G401 (cell line): ENCODE results near the gene FAM184A. TPM values are rescaled to one million over a fixed set of nuclear protein-coding genes. Genes with fewer than 3 reads are reported as not detected.
A peak's percentile ranks its signal among the peaks of the same experiment; 100 is the strongest.
"Not testable (repeated sequence)": the region's sequence is repeated elsewhere in the genome, so short reads cannot be mapped to it uniquely, and the experiment has no call there.

Experiments used
- DNase-seq: peaks from one replicate; pipeline ENCODE4 v3.0.0-alpha.2; 2015; ENCODE audit warnings: low spot score
- in situ Hi-C: cut with HindIII; loops from 2 replicates; pipeline ENCODE4 v1.10.0; 2016; ENCODE audit warnings: low sequenced_read_pairs, mixed read lengths
- total RNA-seq: library from RNA; depleted of rRNA; stranded (reverse); fragments of >200 nt; shearing (Covaris generic); gene quantifications from 2 replicates; pipeline ENCODE4 v1.2.3, GENCODE V29; 2014; rRNA removed

The FAM184A gene, protein sequence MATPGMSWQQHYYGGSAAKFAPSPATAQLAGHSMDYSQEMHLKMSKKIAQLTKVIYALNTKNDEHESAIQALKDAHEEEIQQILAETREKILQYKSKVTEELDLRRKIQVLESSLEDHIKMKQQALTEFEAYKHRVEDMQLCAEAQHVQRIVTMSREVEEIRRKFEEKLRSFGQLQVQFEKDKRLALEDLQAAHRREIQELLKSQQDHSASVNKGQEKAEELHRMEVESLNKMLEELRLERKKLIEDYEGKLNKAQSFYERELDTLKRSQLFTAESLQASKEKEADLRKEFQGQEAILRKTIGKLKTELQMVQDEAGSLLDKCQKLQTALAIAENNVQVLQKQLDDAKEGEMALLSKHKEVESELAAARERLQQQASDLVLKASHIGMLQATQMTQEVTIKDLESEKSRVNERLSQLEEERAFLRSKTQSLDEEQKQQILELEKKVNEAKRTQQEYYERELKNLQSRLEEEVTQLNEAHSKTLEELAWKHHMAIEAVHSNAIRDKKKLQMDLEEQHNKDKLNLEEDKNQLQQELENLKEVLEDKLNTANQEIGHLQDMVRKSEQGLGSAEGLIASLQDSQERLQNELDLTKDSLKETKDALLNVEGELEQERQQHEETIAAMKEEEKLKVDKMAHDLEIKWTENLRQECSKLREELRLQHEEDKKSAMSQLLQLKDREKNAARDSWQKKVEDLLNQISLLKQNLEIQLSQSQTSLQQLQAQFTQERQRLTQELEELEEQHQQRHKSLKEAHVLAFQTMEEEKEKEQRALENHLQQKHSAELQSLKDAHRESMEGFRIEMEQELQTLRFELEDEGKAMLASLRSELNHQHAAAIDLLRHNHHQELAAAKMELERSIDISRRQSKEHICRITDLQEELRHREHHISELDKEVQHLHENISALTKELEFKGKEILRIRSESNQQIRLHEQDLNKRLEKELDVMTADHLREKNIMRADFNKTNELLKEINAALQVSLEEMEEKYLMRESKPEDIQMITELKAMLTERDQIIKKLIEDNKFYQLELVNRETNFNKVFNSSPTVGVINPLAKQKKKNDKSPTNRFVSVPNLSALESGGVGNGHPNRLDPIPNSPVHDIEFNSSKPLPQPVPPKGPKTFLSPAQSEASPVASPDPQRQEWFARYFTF
- total RNA-seq, result 0.07 TPM in 1 of 2 replicates, not detected in the other

DNA sequence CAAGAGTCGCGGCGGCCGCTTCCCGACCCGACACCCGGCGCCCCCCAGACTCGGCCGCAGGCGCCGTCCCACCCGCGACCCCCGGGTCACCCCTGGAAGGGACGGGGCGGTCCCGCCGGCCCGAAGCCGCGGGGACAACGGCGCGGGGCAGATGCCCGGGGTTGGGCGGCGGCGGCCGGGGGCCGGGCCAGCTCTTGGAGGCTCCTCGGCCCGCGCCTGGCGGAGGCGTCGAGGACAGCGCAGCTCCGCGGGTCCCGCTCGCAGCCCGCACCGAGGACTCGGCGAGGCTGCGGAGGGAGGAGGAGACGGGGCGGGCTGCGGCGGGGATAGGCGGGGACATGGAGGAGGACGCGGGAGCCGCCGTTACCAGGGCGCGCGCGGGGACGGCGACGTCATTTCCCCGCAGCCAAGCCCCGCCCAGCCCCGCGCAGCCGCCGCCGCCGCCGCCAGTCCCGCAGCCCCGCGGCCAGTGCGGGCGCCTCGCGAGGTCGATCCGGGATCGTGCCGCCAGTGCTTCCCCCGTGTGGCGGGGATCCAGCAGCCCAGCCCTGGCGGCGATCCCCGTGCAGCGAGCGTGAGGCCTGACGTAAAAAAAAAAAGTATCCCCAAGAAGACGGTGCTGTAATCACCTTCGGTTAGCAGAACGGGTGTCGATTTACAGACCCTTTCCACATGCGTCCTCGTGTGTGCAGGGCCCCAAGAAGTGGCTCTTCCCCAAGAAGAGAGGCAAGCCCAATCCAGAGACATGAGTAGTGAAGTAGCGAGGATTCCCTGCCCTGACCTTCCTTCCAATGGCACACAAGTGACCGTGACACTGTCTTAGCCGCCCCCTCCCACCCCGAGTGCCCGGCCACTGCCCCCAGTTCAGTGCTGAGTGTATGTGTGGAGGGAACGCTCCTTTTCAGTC is at the start of gene FAM184A:
FAM184A (minus strand) TSS at position 289 of the 907 bp plus-strand sequence. CDS start 365 bp downstream, outside the sequence.
- in situ Hi-C loops, result no loop called here
- DNase-seq, result peak; percentile 81

DNA sequence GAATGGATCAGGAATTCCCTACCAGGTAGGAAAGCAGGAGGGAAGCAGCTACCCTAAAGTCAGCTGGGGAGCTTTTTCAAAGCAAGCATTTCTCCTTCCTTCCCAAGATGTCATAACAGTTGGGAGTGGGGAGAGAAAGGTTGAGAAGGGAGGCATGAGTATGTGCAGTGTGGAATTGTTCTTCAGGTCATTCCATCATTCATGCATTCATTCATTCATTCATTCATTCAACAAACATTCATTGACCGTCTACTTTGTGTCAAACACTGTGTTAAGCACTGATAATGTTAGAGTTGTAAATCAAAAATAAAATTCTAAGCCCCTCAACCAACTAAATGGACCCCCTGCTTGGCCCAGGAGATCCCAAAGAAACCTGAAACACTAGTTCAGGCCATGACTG is 49.2 kb upstream of the FAM184A start:
- DNase-seq, result no peak
- in situ Hi-C loops, result no loop called here

DNA sequence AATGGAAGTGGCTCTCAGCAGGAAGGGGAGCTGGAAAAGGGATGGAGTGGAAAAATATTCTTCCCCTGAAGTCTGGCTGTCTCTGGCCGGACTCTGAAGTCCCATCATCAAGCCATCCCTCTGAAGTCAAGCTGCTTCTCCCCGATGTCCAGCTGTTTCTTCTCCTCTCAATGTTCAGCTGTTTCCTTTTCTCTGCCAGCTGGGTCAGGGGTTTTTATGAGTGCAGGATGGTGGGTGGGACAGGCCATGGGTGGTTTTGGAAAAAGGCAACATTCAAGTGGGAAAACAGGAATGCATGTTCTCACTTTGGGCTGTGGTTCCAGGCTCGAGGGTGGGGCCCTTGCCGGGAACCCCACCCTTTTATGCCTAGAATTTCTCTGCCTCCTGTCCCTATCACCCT is 48.4 kb upstream of the FAM184A start:
- in situ Hi-C loops, result no loop called here
- DNase-seq, result no peak

DNA sequence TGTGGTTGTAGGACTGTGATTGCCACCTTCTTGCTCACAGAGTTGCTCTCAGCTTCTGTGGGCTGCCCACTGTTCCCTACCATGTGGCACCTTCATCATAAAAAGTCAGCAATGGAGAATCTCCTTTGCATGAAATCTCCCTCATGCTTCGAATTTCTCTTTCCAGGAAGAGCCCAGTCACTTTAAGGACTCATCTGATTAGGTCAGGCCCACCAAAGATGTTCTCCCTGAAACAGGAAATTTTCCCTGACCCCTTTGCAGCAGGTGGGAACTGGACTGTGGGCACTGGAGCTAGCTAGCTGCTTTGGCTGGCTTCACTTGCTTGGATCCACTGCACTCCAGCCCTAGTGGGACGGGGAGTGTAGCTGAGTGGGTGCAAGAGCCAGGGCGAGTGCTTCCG is 47.7 kb upstream of the FAM184A start:
- in situ Hi-C loops, result no loop called here
- DNase-seq, result no peak

DNA sequence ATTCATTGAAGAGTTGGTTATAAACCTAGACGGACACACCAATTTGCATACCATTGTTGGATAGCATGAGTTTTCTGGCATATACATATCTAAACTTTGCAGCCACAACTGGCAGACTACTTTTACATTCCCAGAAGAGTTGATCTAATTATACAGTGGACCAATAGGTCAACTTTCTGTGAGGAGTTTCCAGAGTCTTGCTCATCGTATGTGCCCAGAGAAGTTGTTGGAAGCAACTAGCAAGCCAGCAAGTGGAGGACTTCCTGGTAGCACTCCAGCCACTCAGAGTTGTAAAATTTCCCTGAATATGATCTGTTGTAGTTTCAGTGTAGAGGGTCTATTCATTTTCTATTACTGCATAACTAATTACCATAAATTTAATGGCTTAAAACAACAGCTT is 47.1 kb upstream of the FAM184A start:
- DNase-seq, result no peak
- in situ Hi-C loops, result no loop called here

DNA sequence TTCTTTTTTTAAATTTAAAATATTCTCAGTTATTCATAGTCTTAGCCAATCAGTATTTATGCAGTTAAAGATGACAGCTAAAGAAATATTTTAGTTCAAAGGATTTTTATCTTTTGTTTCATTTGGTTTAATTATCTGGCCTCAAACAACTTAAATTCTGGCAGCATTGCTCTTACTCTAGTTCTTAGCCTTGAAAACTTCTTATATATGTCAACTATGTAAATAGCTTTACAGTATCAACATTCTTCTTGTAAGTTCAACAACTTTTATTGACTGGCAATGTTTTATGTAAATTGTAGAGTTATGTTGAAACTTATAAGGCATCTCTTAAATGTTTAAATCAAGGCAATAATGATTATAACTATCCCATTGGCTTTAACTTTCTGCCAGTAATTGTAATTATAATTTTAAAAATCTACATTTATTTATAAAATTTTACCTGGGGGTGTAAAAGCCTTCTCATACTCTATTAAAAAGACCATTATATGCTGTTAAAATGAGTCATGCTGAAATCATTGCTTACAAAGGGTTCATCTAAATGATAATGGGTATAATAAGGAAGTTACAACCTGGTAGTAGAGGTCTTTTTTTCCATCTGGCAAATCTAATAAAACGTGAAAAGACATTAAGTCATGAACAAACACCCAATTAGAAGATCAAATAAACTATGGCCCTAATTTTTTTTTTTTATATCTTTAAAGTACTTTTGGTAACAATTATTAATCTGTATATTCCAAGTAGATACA is 45.8 kb upstream of the FAM184A start:
- DNase-seq, result no peak
- in situ Hi-C loops, result no loop called here

DNA sequence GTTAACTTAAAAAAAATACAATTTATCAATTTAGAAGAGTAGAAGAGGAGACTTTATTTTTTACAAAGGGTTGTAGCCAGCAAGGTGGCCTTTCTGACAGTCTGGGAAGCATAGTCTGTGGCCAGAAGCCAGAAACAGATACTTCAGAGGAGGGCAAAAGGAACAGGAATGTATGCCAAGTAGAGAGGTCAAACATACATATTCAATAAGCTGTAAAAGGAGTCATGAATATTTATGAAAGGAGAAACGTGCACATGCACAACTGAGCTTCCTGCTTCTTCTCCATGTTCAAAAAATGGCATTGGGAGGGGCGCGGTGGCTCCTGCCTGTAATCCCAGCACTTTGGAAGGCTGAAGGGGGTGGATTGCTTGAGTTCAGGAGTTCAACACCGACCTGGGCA is 43.9 kb upstream of the FAM184A start:
- in situ Hi-C loops, result no loop called here
- no peak for DNase-seq

DNA sequence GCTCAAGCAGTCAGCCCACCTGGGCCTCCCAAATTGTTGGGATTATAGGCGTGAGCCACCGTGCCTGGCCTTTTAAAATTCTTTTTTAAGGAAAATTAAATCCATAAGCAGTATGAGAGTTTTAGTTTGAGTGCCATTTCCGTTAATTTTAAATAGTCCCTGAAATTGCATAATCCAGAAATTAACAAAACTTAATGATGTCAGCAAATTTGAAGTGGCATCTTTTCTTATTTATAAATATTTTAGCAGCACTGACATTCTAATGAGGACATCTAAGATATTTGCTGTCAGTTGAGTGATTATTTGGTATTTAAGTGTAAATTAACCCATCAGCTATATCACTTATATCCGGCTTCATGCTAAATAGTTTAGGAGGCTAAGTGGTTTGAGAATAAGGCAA is 42.9 kb upstream of the FAM184A start:
- no peak for DNase-seq
- in situ Hi-C loops, result no loop called here

DNA sequence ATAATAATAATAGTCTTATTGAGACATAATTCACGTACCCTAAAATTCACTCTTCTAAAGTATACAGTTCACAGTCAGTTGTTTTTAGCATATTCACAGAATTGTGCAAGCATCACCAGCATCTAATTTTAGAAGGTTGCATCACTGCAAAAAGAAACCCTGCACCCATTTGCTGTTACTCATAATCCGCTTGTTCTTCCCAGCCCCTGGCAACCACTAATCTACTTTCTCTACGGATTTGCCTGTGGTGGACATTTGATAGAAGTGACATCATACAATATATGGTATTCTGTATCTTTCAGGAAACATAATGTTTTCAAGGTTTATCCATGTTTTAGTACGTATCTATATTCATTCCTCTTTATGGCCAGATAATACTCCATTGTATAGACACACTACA is 41.5 kb upstream of the FAM184A start:
- DNase-seq, result no peak
- in situ Hi-C loops, result no loop called here

DNA sequence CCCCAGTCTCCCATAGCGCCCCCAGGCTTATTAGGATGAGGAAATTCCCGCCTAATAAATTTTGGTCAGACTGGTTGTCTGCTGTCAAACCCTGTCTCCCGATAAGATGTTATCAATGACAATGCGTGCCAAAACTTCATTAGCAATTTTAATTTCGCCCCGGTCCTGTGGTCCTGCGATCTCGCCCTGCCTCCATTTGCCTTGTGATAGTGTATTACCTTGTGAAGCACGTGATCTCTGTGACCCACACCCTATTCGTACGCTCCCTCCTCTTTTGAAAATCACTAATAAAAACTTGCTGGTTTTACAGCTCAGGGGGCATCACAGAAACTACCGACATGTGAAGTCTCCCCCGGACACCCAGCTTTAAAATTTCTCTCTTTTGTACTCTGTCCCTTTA is 40.6 kb upstream of the FAM184A start:
- in situ Hi-C loops, DNase-seq: not testable (repeated sequence)

DNA sequence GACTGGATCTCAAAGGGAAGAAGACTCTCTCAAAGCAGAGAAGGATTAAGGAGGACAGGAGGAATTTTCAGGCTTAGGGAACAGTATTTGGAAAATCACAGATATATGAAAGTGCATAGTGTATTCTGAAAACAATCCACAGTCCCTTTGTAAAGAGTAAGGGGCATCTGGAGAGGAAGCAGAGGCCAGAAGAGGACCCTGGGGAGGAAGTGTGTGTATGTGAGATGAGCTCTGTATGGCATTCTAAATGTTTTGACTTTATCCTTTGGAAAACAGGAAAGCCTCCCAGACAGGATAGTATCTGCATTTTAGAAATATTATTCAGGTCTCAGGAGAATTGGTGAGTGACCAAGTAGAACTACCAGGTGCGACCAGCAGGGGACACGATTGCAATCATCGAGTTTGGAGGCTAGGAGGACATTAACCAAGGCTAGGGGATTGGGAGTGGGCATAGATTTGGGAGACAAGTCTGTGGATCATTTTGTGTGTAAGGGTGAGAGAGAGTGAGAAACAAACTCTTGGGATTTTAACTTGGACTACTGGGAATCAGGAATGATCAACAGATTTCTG is 38.3 kb upstream of the FAM184A start:
- in situ Hi-C loops, result no loop called here
- no peak for DNase-seq

DNA sequence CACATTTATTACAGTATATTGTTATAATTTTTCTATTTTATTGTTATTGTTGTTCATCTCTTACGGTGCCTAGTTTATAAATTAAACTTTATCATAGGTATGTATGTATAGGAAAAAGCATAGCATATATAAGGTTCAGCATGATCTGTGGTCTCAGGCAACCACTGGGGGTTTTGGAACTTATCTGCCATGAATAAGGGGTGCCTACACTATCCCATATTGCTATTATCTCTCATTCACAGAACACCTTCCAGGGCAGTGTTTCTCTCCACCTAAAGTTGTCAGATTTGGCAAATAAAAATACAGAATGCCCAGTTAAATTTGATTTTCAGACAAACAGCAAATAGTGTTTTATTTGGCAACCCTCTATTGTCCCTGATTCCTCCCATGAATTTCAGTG is 35.5 kb upstream of the FAM184A start:
- in situ Hi-C loops, result no loop called here
- DNase-seq, result no peak

DNA sequence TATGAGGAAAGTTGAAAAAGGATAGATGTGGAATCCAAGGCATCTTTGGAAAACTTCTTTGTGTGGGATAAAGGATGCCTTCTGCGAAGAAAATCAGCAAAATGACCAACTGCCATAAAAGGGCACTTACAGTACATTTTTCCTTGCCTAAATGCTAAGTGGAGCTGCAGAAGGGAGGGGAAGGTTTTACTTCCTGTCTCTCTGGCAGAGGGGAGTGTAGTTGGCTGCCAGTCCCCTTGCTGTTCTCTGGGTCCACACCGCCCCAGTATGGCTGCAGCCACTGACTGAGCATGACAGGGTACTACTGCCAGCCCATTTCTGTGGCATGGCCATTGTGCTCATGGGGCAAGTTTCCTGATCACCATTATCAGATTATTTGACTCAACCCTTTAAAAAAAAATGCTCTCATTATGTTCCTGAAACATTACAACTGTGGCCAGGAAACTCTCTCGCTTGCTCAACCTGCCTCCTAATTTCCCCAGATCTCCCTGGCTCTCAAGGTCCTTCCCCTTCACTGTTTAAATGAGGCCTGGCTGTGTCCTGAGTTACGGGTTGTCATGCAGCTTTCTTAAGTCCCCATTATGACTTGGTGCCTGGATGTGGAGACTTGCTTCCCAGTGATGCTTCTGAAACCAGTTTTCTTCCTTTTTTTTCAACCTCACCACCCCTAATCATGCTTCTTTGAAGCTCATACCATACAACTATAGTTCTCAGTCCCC is 34.5 kb upstream of the FAM184A start:
- no peak for DNase-seq
- in situ Hi-C loops, result no loop called here

DNA sequence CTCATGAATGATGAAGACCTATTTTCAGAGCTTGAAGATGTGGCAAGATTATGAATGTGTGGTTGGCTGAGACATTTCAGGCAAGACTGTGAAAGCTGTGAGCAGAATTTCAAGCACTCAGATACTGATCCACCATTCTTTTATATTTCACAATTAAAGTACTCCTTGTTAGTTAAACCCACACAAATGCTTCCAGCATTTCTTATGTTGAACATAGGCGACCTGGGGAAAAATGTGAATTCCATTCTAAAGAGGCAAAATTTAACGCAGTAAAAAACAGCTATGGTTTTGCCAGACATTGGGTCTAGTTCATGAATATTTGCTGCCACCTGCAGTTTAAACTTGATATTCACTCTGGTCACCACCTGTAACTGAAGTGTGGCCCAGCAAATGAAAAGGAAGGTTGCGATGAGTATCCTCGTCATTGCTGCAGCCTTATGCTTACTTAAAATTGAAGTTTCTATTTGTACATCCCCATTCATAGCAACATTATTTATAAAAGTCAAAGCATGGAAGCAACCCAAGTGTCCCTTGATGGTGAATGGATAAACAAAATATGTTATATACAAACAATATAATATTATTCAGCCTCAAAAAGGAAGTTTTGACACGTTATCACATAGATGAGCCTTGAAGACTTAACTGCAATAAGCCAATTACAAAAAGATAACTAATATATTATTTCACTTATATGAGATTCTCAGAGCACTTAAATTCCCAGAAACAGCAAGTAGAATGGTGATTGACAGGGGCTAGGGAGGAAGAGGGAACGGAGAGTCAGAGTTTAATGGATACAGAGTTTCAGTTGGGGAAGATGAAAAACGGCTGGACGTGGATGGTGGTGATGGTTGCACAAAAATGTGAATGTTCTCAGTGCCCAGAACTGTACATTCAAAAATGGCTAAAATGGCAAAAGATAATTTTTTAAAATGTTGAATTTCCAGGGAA is 32.4 kb upstream of the FAM184A start:
- in situ Hi-C loops, result no loop called here
- peak; percentile 78 for DNase-seq

DNA sequence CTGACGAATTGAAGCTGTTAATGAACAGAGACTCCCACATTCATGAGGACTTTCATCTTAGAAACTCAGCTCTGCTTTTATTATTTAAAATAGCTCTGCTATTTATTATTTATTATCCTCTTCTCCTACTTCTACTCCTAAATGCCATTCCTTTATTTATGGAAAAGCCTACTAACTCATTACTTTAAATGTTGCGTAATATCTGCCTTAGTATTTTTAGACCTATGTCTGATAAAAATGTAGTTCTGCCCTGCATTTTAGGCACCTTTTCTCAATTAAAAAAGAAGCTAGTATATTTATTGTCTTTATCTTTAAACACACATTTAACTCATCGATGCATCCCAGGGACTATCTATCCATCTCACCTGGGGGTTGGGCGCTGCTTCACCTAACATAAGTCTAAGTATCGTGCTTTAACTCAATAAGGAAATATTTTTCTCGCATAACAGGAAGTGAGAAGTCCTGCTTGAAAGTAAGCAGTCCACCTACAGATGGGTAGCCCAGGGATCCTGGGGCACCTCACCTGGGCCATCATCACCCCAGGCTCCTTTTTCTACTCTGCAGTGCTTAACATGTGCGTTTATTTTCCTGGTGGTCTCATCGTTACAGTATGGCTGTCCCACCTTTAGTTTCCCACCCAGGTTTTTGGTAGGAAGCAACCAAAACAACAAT is 31.3 kb upstream of the FAM184A start:
- no peak for DNase-seq
- in situ Hi-C loops, result no loop called here

DNA sequence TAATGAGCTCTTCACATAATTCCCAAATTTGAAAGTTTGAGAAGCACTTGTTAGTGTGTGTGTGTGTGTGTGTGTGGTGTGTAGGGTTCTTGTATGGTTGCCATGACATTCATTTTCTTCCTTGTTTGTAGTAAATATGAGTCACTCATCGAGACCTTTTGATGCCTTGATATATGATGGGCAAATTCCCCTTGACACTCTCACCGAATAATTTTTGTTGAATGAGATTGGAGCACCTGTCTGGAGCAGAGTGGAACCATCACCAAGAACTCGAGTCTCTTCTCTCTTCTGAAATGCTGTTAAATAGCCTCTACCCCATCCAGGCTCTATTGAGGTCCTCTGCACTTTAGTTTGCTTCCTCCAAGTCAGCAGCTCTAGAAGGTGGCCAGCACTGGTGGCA is 29.6 kb upstream of the FAM184A start:
- DNase-seq, result no peak

More for the DNA sequence above, 29.6 kb upstream of the FAM184A start:
- in situ Hi-C loops, result no loop called here
